A549 (cell line): ENCODE measurements around the gene SMARCB1. TPM values are rescaled to one million over a fixed set of nuclear protein-coding genes. Genes with fewer than 3 reads are reported as not detected.

Experiments used
- ATAC-seq, 2 experiments: fragments of 200-7000 bp in 1 of 2; fragments of >200 bp in 1 of 2; cut with Nextera tagmentation in 1 of 2; cut with Tn5 transposase in 1 of 2; 3 replicates each; pipeline versions ENCODE4 v1.8.0 to v1.9.1; 2018 to 2020; ENCODE audit warnings: mild to moderate bottlenecking in 1 of 2, moderate library complexity in 1 of 2
- CTCF ChIA-PET: fragments of 300-600 bp; sonication (Branson Sonifier 250); formaldehyde crosslinking; extraction: SDS; loops from one replicate; lab custom pipeline; 2021; ENCODE audit warnings: antibody characterized with exemption, inconsistent platforms; lab: Yijun Ruan, JAX
- POLR2A ChIA-PET: fragments of 350-600 bp; formaldehyde crosslinking; extraction: SDS; loops from one replicate; lab custom pipeline; 2021; ENCODE audit warnings: antibody characterized with exemption, inconsistent platforms; lab: Yijun Ruan, JAX
- DNase-seq, 2 experiments: peaks; one replicate each; pipeline versions ENCODE4 v3.0.0 to v3.0.0-alpha.2; 2011 to 2016; ENCODE audit warnings: low read depth in 1 of 2, low spot score in 1 of 2
- FAIRE-seq: peaks from 2 replicates; lab custom pipeline; 2011; peaks lifted over from hg19 to GRCh38; lab: Jason Lieb, UNC
- H3K27ac ChIP-seq, 2 experiments: fragments of >200 bp; sonication (Bioruptor Twin); formaldehyde crosslinking; 3 replicates each; pipeline ENCODE4 v1.5.1; 2016 to 2017
- H3K4me1 ChIP-seq: fragments of >200 bp; sonication (Bioruptor Twin); formaldehyde crosslinking; 3 replicates; pipeline ENCODE4 v1.6.1; 2016
- H3K4me2 ChIP-seq: fragments of >200 bp; sonication (Bioruptor Twin); formaldehyde crosslinking; 3 replicates; pipeline ENCODE4 v1.6.1; 2016
- H3K4me3 ChIP-seq: fragments of >200 bp; sonication (Bioruptor Twin); formaldehyde crosslinking; 3 replicates; pipeline ENCODE4 v1.5.1; 2016
- H3K9me3 ChIP-seq: fragments of >200 bp; sonication (Bioruptor Twin); formaldehyde crosslinking; 3 replicates; pipeline ENCODE4 v1.6.1; 2016
- CBX2 ChIP-seq: fragments of 200-600 bp; sonication (generic); IDR thresholded peaks from 2 replicates; pipeline ENCODE4 v1.6.1; 2016; ENCODE audit warnings: low read depth, mild to moderate bottlenecking, borderline replicate concordance
- CHD2 ChIP-seq: fragments of 150-350 bp; IDR thresholded peaks from 2 replicates; pipeline ENCODE4 v1.6.1; 2014; ENCODE audit warnings: low read length; ENCODE audit not compliant: partially characterized antibody
- EHF ChIP-seq: fragments of 250-450 bp; sonication (Bioruptor Pico); IDR thresholded peaks from 2 replicates; pipeline ENCODE4 v1.5.0; 2020; ENCODE audit warnings: mild to moderate bottlenecking
- ESRRA ChIP-seq: fragments of 150-350 bp; IDR thresholded peaks from 2 replicates; pipeline ENCODE4 v1.6.1; 2014; ENCODE audit warnings: mild to moderate bottlenecking, low read length, borderline replicate concordance
- FOSB ChIP-seq: fragments of 250-450 bp; sonication (Bioruptor Pico); IDR thresholded peaks from 2 replicates; pipeline ENCODE4 v1.5.0; 2020; ENCODE audit warnings: mild to moderate bottlenecking, moderate library complexity
- FOSL2 ChIP-seq, 2 experiments: fragments of 450-650 bp in 1 of 2; fragments of >200 bp in 1 of 2; sonication (Bioruptor Twin) in 1 of 2; formaldehyde crosslinking; IDR thresholded peaks; 2 replicates each; pipeline versions ENCODE4 v1.5.0 to v1.6.1; 2016 to 2020; ENCODE audit warnings: mild to moderate bottlenecking in 1 of 2, moderate library complexity in 1 of 2
- GATA3 ChIP-seq: IDR thresholded peaks from 2 replicates; pipeline ENCODE4 v1.6.1; 2012; ENCODE audit warnings: borderline replicate concordance
- HEYL ChIP-seq: fragments of 250-450 bp; sonication (Bioruptor Pico); IDR thresholded peaks from 2 replicates; pipeline ENCODE4 v1.8.0; 2021; ENCODE audit warnings: mild to moderate bottlenecking, moderate library complexity
- HOXB5 ChIP-seq: fragments of 250-450 bp; sonication (Bioruptor Pico); IDR thresholded peaks from 2 replicates; pipeline ENCODE4 v1.5.0; 2020; ENCODE audit warnings: mild to moderate bottlenecking, moderate library complexity
- KDM5A ChIP-seq: fragments of 200-600 bp; sonication (generic); IDR thresholded peaks from 2 replicates; pipeline ENCODE4 v1.6.1; 2016; ENCODE audit warnings: antibody characterized with exemption, mild to moderate bottlenecking
- MAZ ChIP-seq: fragments of 150-350 bp; IDR thresholded peaks from 2 replicates; pipeline ENCODE4 v1.6.1; 2014; ENCODE audit warnings: antibody characterized with exemption, low read depth, low read length, borderline replicate concordance
- NR3C1 ChIP-seq: fragments of >200 bp; sonication (Bioruptor Twin); formaldehyde crosslinking; IDR thresholded peaks from 3 replicates; pipeline ENCODE4 v1.6.1; 2017
- PHF8 ChIP-seq: fragments of 200-600 bp; sonication (generic); IDR thresholded peaks from 2 replicates; pipeline ENCODE4 v1.6.1; 2016; ENCODE audit warnings: low read depth, mild to moderate bottlenecking, antibody characterized with exemption, moderate library complexity, borderline replicate concordance
- RARB ChIP-seq: fragments of 250-450 bp; sonication (Bioruptor Pico); IDR thresholded peaks from 2 replicates; pipeline ENCODE4 v1.8.0; 2021; ENCODE audit warnings: mild to moderate bottlenecking, moderate library complexity
- RFX5 ChIP-seq: fragments of 450-650 bp; IDR thresholded peaks from 2 replicates; pipeline ENCODE4 v1.7.1; 2014; ENCODE audit warnings: antibody characterized with exemption, mild to moderate bottlenecking, moderate library complexity
- SMC3 ChIP-seq: fragments of >200 bp; sonication (Bioruptor Twin); formaldehyde crosslinking; IDR thresholded peaks from 3 replicates; pipeline ENCODE4 v1.6.1; 2018; ENCODE audit warnings: inconsistent platforms
- TFCP2L1 ChIP-seq: fragments of 250-450 bp; sonication (Bioruptor Pico); IDR thresholded peaks from 2 replicates; pipeline ENCODE4 v1.5.0; 2021; ENCODE audit warnings: mild to moderate bottlenecking
- TP53 ChIP-seq: fragments of 250-450 bp; sonication (Bioruptor Pico); IDR thresholded peaks from 2 replicates; pipeline ENCODE4 v1.5.0; 2021; ENCODE audit warnings: mild to moderate bottlenecking, moderate library complexity
- ZNF302 ChIP-seq: fragments of 250-450 bp; sonication (Bioruptor Pico); IDR thresholded peaks from 2 replicates; pipeline ENCODE4 v1.9.0; 2021; ENCODE audit warnings: inconsistent platforms, mild to moderate bottlenecking, moderate library complexity
- WGBS: methylation state at CpG from one replicate; pipeline ENCODE4 v1.1.6; 2017; ENCODE audit errors: missing lambda C conversion rate; 5-methylcytosine and 5-hydroxymethylcytosine counted together
- polyA plus RNA-seq, 4 experiments: library from polyadenylated mRNA; depleted of rRNA in 3 of 4; stranded (reverse); fragments of >200 nt; fragmentation: RNase III in 1 of 4; extraction: RNeasy Plus Mini Kit Qiagen cat#74134 plus additional on column Dnase treatment in 1 of 4; gene quantifications; 2 replicates in 3 of 4; 3 replicates in 1 of 4; pipeline ENCODE4 v1.2.3, GENCODE V29; 2011 to 2017
- TF ChIP-seq, protein P1 (sequence below): fragments of 250-450 bp; sonication (Bioruptor Pico); IDR thresholded peaks from 2 replicates; pipeline ENCODE4 v1.5.0; 2021; ENCODE audit warnings: mild to moderate bottlenecking, moderate library complexity, borderline replicate concordance
- TF ChIP-seq, protein P2 (sequence below): IDR thresholded peaks from 2 replicates; pipeline ENCODE4 v1.6.1; 2012; ENCODE audit warnings: low read depth, borderline replicate concordance
- TF ChIP-seq, protein P3 (sequence below): fragments of 450-650 bp; IDR thresholded peaks from 2 replicates; pipeline ENCODE4 v1.6.1; 2014; ENCODE audit warnings: antibody characterized with exemption
- TF ChIP-seq, protein P4 (sequence below): fragments of >200 bp; sonication (Bioruptor Twin); formaldehyde crosslinking; IDR thresholded peaks from 2 replicates; pipeline ENCODE4 v1.6.1; 2016

Gene SMARCB1
- polyA plus RNA-seq, 2 of the 4 experiments (the other 2 are of a cell fraction) = 65.6 to 133 TPM

DNA sequence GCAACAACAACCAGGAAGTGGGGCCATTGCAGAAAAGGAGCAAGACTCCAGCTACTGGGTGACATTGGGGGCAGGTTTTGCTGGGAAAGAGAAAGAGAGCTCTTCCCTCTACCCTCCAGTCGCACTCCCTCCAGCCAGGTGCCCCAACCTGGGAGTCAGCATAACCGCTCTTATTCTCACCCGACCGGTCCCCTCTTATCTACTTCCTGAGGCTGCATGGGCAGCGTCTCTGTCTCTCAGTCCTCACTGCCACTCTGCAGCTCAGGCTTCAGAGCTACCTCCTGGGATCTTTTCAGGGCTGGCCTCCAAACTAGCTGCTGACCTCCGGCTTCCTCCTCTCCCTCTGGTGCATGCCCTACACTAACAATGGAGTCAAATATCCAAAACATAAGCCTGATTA is 41.0 kb upstream of the SMARCB1 start:
- ChIA-PET POLR2A (no interaction called here), CTCF (interaction anchor here (0.7 to 1.3 kb wide), 3 partner anchors 13 to 103 kb away, joined by 3 read pairs; no protein-coding TSS in a partner anchor)
- no peak for ATAC-seq
- Histone ChIP-seq H3K4me1 (peaks cover 4% of the 10 kb centered on the region; the same call in 1 of the 3 replicates), H3K9me3 (no peaks in the 10 kb centered on the region), H3K27ac (no peak overlapping the region), H3K4me2 (no peak overlapping the region), H3K4me3 (no peak overlapping the region)
- no peak for TF ChIP-seq NR3C1
- TF ChIP-seq HEYL (CRISPR knock-in tag) = no peak
- TF ChIP-seq CBX2 = no peak
- TF ChIP-seq, protein P1, sequence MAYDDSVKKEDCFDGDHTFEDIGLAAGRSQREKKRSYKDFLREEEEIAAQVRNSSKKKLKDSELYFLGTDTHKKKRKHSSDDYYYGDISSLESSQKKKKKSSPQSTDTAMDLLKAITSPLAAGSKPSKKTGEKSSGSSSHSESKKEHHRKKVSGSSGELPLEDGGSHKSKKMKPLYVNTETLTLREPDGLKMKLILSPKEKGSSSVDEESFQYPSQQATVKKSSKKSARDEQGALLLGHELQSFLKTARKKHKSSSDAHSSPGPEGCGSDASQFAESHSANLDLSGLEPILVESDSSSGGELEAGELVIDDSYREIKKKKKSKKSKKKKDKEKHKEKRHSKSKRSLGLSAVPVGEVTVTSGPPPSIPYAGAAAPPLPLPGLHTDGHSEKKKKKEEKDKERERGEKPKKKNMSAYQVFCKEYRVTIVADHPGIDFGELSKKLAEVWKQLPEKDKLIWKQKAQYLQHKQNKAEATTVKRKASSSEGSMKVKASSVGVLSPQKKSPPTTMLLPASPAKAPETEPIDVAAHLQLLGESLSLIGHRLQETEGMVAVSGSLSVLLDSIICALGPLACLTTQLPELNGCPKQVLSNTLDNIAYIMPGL (CRISPR knock-in tag) = no peak
- no peak for TF ChIP-seq HOXB5
- DNase-seq = no peak
- no peak for FAIRE-seq
- 94% methylated on average over 6 of the region's 6 CpGs for WGBS

DNA sequence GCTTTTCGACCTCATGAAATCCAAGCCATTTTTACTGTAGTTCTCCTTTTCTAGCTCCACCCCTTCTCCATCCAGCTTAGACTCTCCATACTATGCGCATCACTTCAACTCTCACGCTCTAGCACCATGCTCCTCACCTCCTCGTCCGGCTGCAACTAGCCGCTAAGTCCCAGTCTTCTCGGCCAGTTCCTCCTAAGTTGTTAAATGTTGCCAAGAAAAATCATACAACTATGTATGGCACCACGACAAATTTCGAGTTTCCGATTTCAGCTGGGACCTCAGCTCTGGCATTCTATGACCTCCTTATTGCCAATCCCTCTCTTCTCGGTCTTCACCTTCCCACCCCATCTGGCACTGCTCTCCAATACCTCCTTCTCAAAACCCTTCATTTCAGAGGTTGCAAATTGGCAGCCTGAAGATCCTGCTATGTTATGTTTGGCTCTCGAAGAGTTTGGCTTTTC is 36.9 kb upstream of the SMARCB1 start:
- Histone ChIP-seq H3K4me1 (peaks cover 4% of the 10 kb centered on the region; the same call in 2 of the 3 replicates), H3K27ac (peak overlapping the region in 1 of 2 experiments; percentile 99; a peak in 2 of 6 replicates), H3K9me3 (no peaks in the 10 kb centered on the region), H3K4me3 (peak overlapping the region; percentile 97; the same call in 2 of the 3 replicates), H3K4me2 (peak overlapping the region; percentile 94)
- ChIA-PET CTCF (interaction anchor here (1.6 to 2.0 kb wide), 2 partner anchors 18 to 100 kb away, joined by 7 read pairs; partner anchors contain the start of gene CHCHD10), POLR2A (no interaction called here)
- WGBS = 94% methylated on average over 12 of the region's 12 CpGs
- TF ChIP-seq FOSB (CRISPR knock-in tag) (no peak), CHD2 (no peak), TP53 (CRISPR knock-in tag) (no peak), RFX5 (no peak), FOSL2 (IDR thresholded peaks at IDR 0.05) (no peak), FOSL2 (CRISPR knock-in tag; IDR thresholded peaks at IDR 0.05) (no peak), SMC3 (no peak), RARB (CRISPR knock-in tag) (no peak), GATA3 (no peak), TFCP2L1 (CRISPR knock-in tag) (no peak)
- TF ChIP-seq, protein P2, sequence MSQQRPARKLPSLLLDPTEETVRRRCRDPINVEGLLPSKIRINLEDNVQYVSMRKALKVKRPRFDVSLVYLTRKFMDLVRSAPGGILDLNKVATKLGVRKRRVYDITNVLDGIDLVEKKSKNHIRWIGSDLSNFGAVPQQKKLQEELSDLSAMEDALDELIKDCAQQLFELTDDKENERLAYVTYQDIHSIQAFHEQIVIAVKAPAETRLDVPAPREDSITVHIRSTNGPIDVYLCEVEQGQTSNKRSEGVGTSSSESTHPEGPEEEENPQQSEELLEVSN = no peak
- FAIRE-seq (no peak), DNase-seq (no peak), ATAC-seq (no peak)

DNA sequence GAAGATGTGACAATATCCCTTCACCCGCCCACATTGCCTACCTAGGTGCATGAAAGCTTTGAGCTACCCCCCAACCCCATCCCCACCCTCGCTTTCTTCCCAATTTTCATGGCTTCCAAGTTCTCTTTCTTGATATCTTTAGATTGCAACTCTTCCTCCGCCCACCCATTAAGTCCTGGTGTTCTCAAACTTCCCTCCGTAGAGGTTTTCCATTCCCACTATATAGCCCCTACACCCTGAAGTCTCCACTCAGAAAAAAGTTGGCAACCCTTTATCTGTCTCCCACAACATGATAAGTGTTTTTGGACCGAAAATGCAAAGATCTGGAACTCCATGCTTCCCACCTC is 36.4 kb upstream of the SMARCB1 start:
- WGBS = 50% methylated on average over 5 of the region's 5 CpGs
- Histone ChIP-seq H3K4me2 (peak overlapping the region; percentile 94), H3K4me1 (peaks cover 4% of the 10 kb centered on the region; the same call in 2 of the 3 replicates), H3K9me3 (no peaks in the 10 kb centered on the region), H3K4me3 (peak overlapping the region; percentile 97), H3K27ac (peak overlapping the region; percentile 96 to 99)
- no peak for FAIRE-seq
- TF ChIP-seq KDM5A = no peak
- TF ChIP-seq RFX5 = no peak
- TF ChIP-seq HOXB5 = no peak
- no peak for TF ChIP-seq PHF8
- no peak for TF ChIP-seq ZNF302 (CRISPR knock-in tag)
- TF ChIP-seq, protein P3, sequence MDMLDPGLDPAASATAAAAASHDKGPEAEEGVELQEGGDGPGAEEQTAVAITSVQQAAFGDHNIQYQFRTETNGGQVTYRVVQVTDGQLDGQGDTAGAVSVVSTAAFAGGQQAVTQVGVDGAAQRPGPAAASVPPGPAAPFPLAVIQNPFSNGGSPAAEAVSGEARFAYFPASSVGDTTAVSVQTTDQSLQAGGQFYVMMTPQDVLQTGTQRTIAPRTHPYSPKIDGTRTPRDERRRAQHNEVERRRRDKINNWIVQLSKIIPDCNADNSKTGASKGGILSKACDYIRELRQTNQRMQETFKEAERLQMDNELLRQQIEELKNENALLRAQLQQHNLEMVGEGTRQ = no peak
- TF ChIP-seq CHD2 = no peak
- TF ChIP-seq NR3C1 = no peak
- TF ChIP-seq FOSL2 (IDR thresholded peaks at IDR 0.05) = no peak
- TF ChIP-seq FOSL2 (CRISPR knock-in tag; IDR thresholded peaks at IDR 0.05) = no peak
- TF ChIP-seq, protein P4, sequence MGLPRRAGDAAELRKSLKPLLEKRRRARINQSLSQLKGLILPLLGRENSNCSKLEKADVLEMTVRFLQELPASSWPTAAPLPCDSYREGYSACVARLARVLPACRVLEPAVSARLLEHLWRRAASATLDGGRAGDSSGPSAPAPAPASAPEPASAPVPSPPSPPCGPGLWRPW = no peak
- no peak for TF ChIP-seq SMC3
- TF ChIP-seq FOSB (CRISPR knock-in tag) = no peak
- no peak for TF ChIP-seq MAZ
- TF ChIP-seq ESRRA = no peak
- TF ChIP-seq GATA3 = no peak
- TF ChIP-seq EHF (CRISPR knock-in tag) = no peak
- no peak for ATAC-seq
- CTCF ChIA-PET = interaction anchor here (1.6 to 2.0 kb wide), 2 partner anchors 17 to 99 kb away, joined by 7 read pairs; partner anchors contain the start of gene CHCHD10
- POLR2A ChIA-PET = interaction anchor here (0.7 to 0.9 kb wide), 2 partner anchors 17 kb away, joined by 3 to 4 read pairs; partner anchors contain the start of gene CHCHD10
- DNase-seq = no peak
